KOPT-K1 (cell line): Measurements from ENCODE around the gene ANO6.

Source experiments
- H3K27ac ChIP-seq: fragments of 200-600 bp; sonication (generic); 2 replicates; pipeline ENCODE4 v1.5.1; 2016; ENCODE audit warnings: antibody characterized with exemption, mild to moderate bottlenecking, low read depth, low read length; ENCODE audit not compliant: poor library complexity, severe bottlenecking
- H3K36me3 ChIP-seq: fragments of 200-600 bp; sonication (generic); 2 replicates; pipeline ENCODE4 v1.5.1; 2017; ENCODE audit warnings: antibody characterized with exemption, mild to moderate bottlenecking, low read length, moderate library complexity; ENCODE audit not compliant: insufficient read depth
- H3K9me3 ChIP-seq: fragments of 200-600 bp; sonication (generic); 2 replicates; pipeline ENCODE4 v1.5.1; 2017; ENCODE audit warnings: antibody characterized with exemption, low read length, mild to moderate bottlenecking; ENCODE audit not compliant: insufficient read depth, poor library complexity, severe bottlenecking

ANO6 gene

GRCh38 chr12:45292486-45293195 is 76.7 kb downstream of the ANO6 start:
- H3K36me3 ChIP-seq: no peaks in the 10 kb centered on the region
- H3K9me3 ChIP-seq: no peaks in the 10 kb centered on the region
- H3K27ac ChIP-seq: no peak overlapping the region

GRCh38 chr12:45294906-45295305 is 79.0 kb downstream of the ANO6 start:
- no peaks in the 10 kb centered on the region for H3K36me3 ChIP-seq
- no peak overlapping the region for H3K27ac ChIP-seq

GRCh38 chr12:45296046-45296586 is 80.2 kb downstream of the ANO6 start:
- Histone ChIP-seq H3K27ac (no peak overlapping the region), H3K9me3 (no peaks in the 10 kb centered on the region), H3K36me3 (no peaks in the 10 kb centered on the region)

More at GRCh38 chr12:45294906-45295305, 79.0 kb downstream of the ANO6 start:
- H3K9me3 ChIP-seq: no peaks in the 10 kb centered on the region

GRCh38 chr12:45298047-45298446 is 82.2 kb downstream of the ANO6 start:
- Histone ChIP-seq H3K36me3 (no peaks in the 10 kb centered on the region), H3K9me3 (no peaks in the 10 kb centered on the region), H3K27ac (no peak overlapping the region)

GRCh38 chr12:45298721-45299692 is 83.1 kb downstream of the ANO6 start:
- H3K36me3 ChIP-seq: 0 out of 2 replicates have a peak, but pooled peaks cover 2% of the 10 kb centered on the region
- H3K9me3 ChIP-seq: no peaks in the 10 kb centered on the region
- H3K27ac ChIP-seq: no peak overlapping the region

- Histone ChIP-seq H3K9me3 (no peaks in the 10 kb centered on the region), H3K36me3 (peaks cover 18% of the 10 kb centered on the region; the same call in 1 of the 2 replicates), H3K27ac (no peak overlapping the region)
Observed at GRCh38 chr12:45302621-45303369, 86.9 kb downstream of the ANO6 start.

GRCh38 chr12:45303945-45304344 is 88.0 kb downstream of the ANO6 start:
- H3K27ac ChIP-seq: no peak overlapping the region
- H3K9me3 ChIP-seq: no peaks in the 10 kb centered on the region
- peaks cover 18% of the 10 kb centered on the region; the same call in 1 of the 2 replicates for H3K36me3 ChIP-seq

GRCh38 chr12:45304514-45305178 is 88.8 kb downstream of the ANO6 start:
- Histone ChIP-seq H3K9me3 (no peaks in the 10 kb centered on the region), H3K36me3 (peaks cover 18% of the 10 kb centered on the region; the same call in 1 of the 2 replicates), H3K27ac (no peak overlapping the region)

- Histone ChIP-seq H3K36me3 (peaks cover 18% of the 10 kb centered on the region; the same call in 1 of the 2 replicates), H3K9me3 (no peaks in the 10 kb centered on the region), H3K27ac (no peak overlapping the region)
Observed at GRCh38 chr12:45305907-45306306, 90.0 kb downstream of the ANO6 start.

- Histone ChIP-seq H3K27ac (no peak overlapping the region), H3K9me3 (no peaks in the 10 kb centered on the region), H3K36me3 (peaks cover 18% of the 10 kb centered on the region)
Observed at GRCh38 chr12:45309836-45310626, 94.1 kb downstream of the ANO6 start.

- H3K9me3 ChIP-seq: no peaks in the 10 kb centered on the region
- H3K27ac ChIP-seq: no peak overlapping the region
- peaks cover 18% of the 10 kb centered on the region; the same call in 1 of the 2 replicates for H3K36me3 ChIP-seq
Observed at GRCh38 chr12:45310627-45310968, 94.7 kb downstream of the ANO6 start.

GRCh38 chr12:45312012-45312411 is 96.1 kb downstream of the ANO6 start:
- Histone ChIP-seq H3K9me3 (no peaks in the 10 kb centered on the region), H3K36me3 (peaks cover 18% of the 10 kb centered on the region; the same call in 1 of the 2 replicates), H3K27ac (no peak overlapping the region)

- H3K36me3 ChIP-seq: peaks cover 18% of the 10 kb centered on the region; the same call in 1 of the 2 replicates
- no peak overlapping the region for H3K27ac ChIP-seq
- no peaks in the 10 kb centered on the region for H3K9me3 ChIP-seq
Observed at GRCh38 chr12:45314770-45315169, 98.9 kb downstream of the ANO6 start.
